ENCODE measurements around the gene CPNE5.
"Not testable (repeated sequence)": the region's sequence is repeated elsewhere in the genome, so short reads cannot be mapped to it uniquely, and the experiment has no call there.

CPNE5 gene

GRCh38 chr6:36818756-36819155 lies 20.5 kb downstream of the CPNE5 start:
- no peak overlapping the region for H3K4me3 ChIP-seq (ENCODE audit: low read length)
- no peak overlapping the region for H3K9ac ChIP-seq (ENCODE audit: low read depth, low read length)
- peaks cover 6% of the 10 kb centered on the region for H3K27me3 ChIP-seq (ENCODE audit: insufficient read depth, low read length)
- no peaks in the 10 kb centered on the region for H3K9me3 ChIP-seq (ENCODE audit: insufficient read depth, low read depth, low read length)
- H3K27ac ChIP-seq (ENCODE audit: low read length) = no peak overlapping the region
- H3K36me3 ChIP-seq (ENCODE audit: insufficient read depth, low read depth, low read length) = no peaks in the 10 kb centered on the region
- H3K4me1 ChIP-seq (ENCODE audit: insufficient read depth, low read length) = peaks cover 5% of the 10 kb centered on the region; the same call in 1 of the 2 replicates

- H3K27ac ChIP-seq (ENCODE audit: low read length) = no peak overlapping the region
- no peak overlapping the region for H3K9ac ChIP-seq (ENCODE audit: low read depth, low read length)
- H3K4me1 ChIP-seq (ENCODE audit: insufficient read depth, low read length) = peaks cover 5% of the 10 kb centered on the region; the same call in 1 of the 2 replicates
- peaks cover 6% of the 10 kb centered on the region for H3K27me3 ChIP-seq (ENCODE audit: insufficient read depth, low read length)
- H3K4me3 ChIP-seq (ENCODE audit: low read length) = no peak overlapping the region
- no peaks in the 10 kb centered on the region for H3K9me3 ChIP-seq (ENCODE audit: insufficient read depth, low read depth, low read length)
- H3K36me3 ChIP-seq (ENCODE audit: insufficient read depth, low read depth, low read length) = no peaks in the 10 kb centered on the region
These were observed 21.4 kb downstream of the CPNE5 start for GRCh38 chr6:36817847-36818246.

GRCh38 chr6:36817176-36817817 lies 21.9 kb downstream of the CPNE5 start:
- peaks cover 5% of the 10 kb centered on the region; the same call in 1 of the 2 replicates for H3K4me1 ChIP-seq (ENCODE audit: insufficient read depth, low read length)
- no peak overlapping the region for H3K27ac ChIP-seq (ENCODE audit: low read length)
- H3K36me3 ChIP-seq (ENCODE audit: insufficient read depth, low read depth, low read length) = no peaks in the 10 kb centered on the region
- H3K4me3 ChIP-seq (ENCODE audit: low read length) = no peak overlapping the region
- H3K9me3 ChIP-seq (ENCODE audit: insufficient read depth, low read depth, low read length) = no peaks in the 10 kb centered on the region
- H3K9ac ChIP-seq (ENCODE audit: low read depth, low read length) = no peak overlapping the region
- peaks cover 6% of the 10 kb centered on the region for H3K27me3 ChIP-seq (ENCODE audit: insufficient read depth, low read length)

- Histone ChIP-seq H3K9ac (ENCODE audit: low read depth, low read length) (no peak overlapping the region), H3K4me3 (ENCODE audit: low read length) (no peak overlapping the region), H3K27me3 (ENCODE audit: insufficient read depth, low read length) (no peaks in the 10 kb centered on the region; the same call in 1 of the 2 replicates), H3K27ac (ENCODE audit: low read length) (no peak overlapping the region), H3K4me1 (ENCODE audit: insufficient read depth, low read length) (peaks cover 5% of the 10 kb centered on the region; the same call in 1 of the 2 replicates), H3K9me3 (ENCODE audit: insufficient read depth, low read depth, low read length) (no peaks in the 10 kb centered on the region), H3K36me3 (ENCODE audit: insufficient read depth, low read depth, low read length) (no peaks in the 10 kb centered on the region)
These were observed 23.1 kb downstream of the CPNE5 start for GRCh38 chr6:36815962-36816735.

- peaks cover 5% of the 10 kb centered on the region; the same call in 1 of the 2 replicates for H3K4me1 ChIP-seq (ENCODE audit: insufficient read depth, low read length)
These were observed 25.0 kb downstream of the CPNE5 start for GRCh38 chr6:36814249-36814648.

GRCh38 chr6:36813526-36813925 lies 25.7 kb downstream of the CPNE5 start:
- H3K27me3 ChIP-seq (ENCODE audit: insufficient read depth, low read length) = peaks cover 6% of the 10 kb centered on the region; the same call in 1 of the 2 replicates
- H3K9ac ChIP-seq (ENCODE audit: low read depth, low read length) = no peak overlapping the region
- H3K27ac ChIP-seq (ENCODE audit: low read length) = no peak overlapping the region
- H3K36me3 ChIP-seq (ENCODE audit: insufficient read depth, low read depth, low read length) = no peaks in the 10 kb centered on the region
- H3K9me3 ChIP-seq (ENCODE audit: insufficient read depth, low read depth, low read length) = no peaks in the 10 kb centered on the region
- peaks cover 5% of the 10 kb centered on the region; the same call in 1 of the 2 replicates for H3K4me1 ChIP-seq (ENCODE audit: insufficient read depth, low read length)
- H3K4me3 ChIP-seq (ENCODE audit: low read length) = no peak overlapping the region

More at GRCh38 chr6:36814249-36814648, 25.0 kb downstream of the CPNE5 start:
- H3K9ac ChIP-seq (ENCODE audit: low read depth, low read length) = no peak overlapping the region
- no peaks in the 10 kb centered on the region for H3K36me3 ChIP-seq (ENCODE audit: insufficient read depth, low read depth, low read length)
- no peak overlapping the region for H3K4me3 ChIP-seq (ENCODE audit: low read length)
- H3K27ac ChIP-seq (ENCODE audit: low read length) = no peak overlapping the region
- H3K27me3 ChIP-seq (ENCODE audit: insufficient read depth, low read length) = no peaks in the 10 kb centered on the region; the same call in 1 of the 2 replicates
- no peaks in the 10 kb centered on the region for H3K9me3 ChIP-seq (ENCODE audit: insufficient read depth, low read depth, low read length)

- not testable (repeated sequence) for H3K9ac ChIP-seq (ENCODE audit: low read depth, low read length); H3K4me1 ChIP-seq (ENCODE audit: insufficient read depth, low read length); H3K27ac ChIP-seq (ENCODE audit: low read length); H3K36me3 ChIP-seq (ENCODE audit: insufficient read depth, low read depth, low read length); H3K4me3 ChIP-seq (ENCODE audit: low read length); H3K27me3 ChIP-seq (ENCODE audit: insufficient read depth, low read length); H3K9me3 ChIP-seq (ENCODE audit: insufficient read depth, low read depth, low read length)
These were observed 26.2 kb downstream of the CPNE5 start for GRCh38 chr6:36813047-36813446.

- no peak overlapping the region for H3K4me3 ChIP-seq (ENCODE audit: low read length)
- no peak overlapping the region for H3K9ac ChIP-seq (ENCODE audit: low read depth, low read length)
These were observed 29.1 kb downstream of the CPNE5 start for GRCh38 chr6:36809941-36810803.

GRCh38 chr6:36809156-36809555 lies 30.1 kb downstream of the CPNE5 start:
- H3K36me3 ChIP-seq (ENCODE audit: insufficient read depth, low read depth, low read length) = no peaks in the 10 kb centered on the region

More at GRCh38 chr6:36809941-36810803, 29.1 kb downstream of the CPNE5 start:
- no peaks in the 10 kb centered on the region for H3K36me3 ChIP-seq (ENCODE audit: insufficient read depth, low read depth, low read length)
- H3K27ac ChIP-seq (ENCODE audit: low read length) = no peak overlapping the region
- H3K9me3 ChIP-seq (ENCODE audit: insufficient read depth, low read depth, low read length) = no peaks in the 10 kb centered on the region
- H3K27me3 ChIP-seq (ENCODE audit: insufficient read depth, low read length) = peaks cover 21% of the 10 kb centered on the region; the same call in 1 of the 2 replicates
- H3K4me1 ChIP-seq (ENCODE audit: insufficient read depth, low read length) = peaks cover 2% of the 10 kb centered on the region; the same call in 1 of the 2 replicates

GRCh38 chr6:36808634-36809033 lies 30.6 kb downstream of the CPNE5 start:
- no peak overlapping the region for H3K9ac ChIP-seq (ENCODE audit: low read depth, low read length)
- H3K27ac ChIP-seq (ENCODE audit: low read length) = no peak overlapping the region
- peaks cover 11% of the 10 kb centered on the region; the same call in 1 of the 2 replicates for H3K4me1 ChIP-seq (ENCODE audit: insufficient read depth, low read length)
- peaks cover 21% of the 10 kb centered on the region; the same call in 1 of the 2 replicates for H3K27me3 ChIP-seq (ENCODE audit: insufficient read depth, low read length)
- no peak overlapping the region for H3K4me3 ChIP-seq (ENCODE audit: low read length)
- no peaks in the 10 kb centered on the region for H3K36me3 ChIP-seq (ENCODE audit: insufficient read depth, low read depth, low read length)
- no peaks in the 10 kb centered on the region for H3K9me3 ChIP-seq (ENCODE audit: insufficient read depth, low read depth, low read length)

More at GRCh38 chr6:36809156-36809555, 30.1 kb downstream of the CPNE5 start:
- peaks cover 21% of the 10 kb centered on the region; the same call in 1 of the 2 replicates for H3K27me3 ChIP-seq (ENCODE audit: insufficient read depth, low read length)
- H3K9me3 ChIP-seq (ENCODE audit: insufficient read depth, low read depth, low read length) = no peaks in the 10 kb centered on the region
- H3K4me1 ChIP-seq (ENCODE audit: insufficient read depth, low read length) = peaks cover 11% of the 10 kb centered on the region; the same call in 1 of the 2 replicates
- H3K9ac ChIP-seq (ENCODE audit: low read depth, low read length) = no peak overlapping the region
- H3K4me3 ChIP-seq (ENCODE audit: low read length) = no peak overlapping the region
- H3K27ac ChIP-seq (ENCODE audit: low read length) = no peak overlapping the region

- no peak overlapping the region for H3K9ac ChIP-seq (ENCODE audit: low read depth, low read length)
- H3K27me3 ChIP-seq (ENCODE audit: insufficient read depth, low read length) = peaks cover 21% of the 10 kb centered on the region; the same call in 1 of the 2 replicates
- H3K4me3 ChIP-seq (ENCODE audit: low read length) = no peak overlapping the region
- no peaks in the 10 kb centered on the region for H3K9me3 ChIP-seq (ENCODE audit: insufficient read depth, low read depth, low read length)
- peaks cover 11% of the 10 kb centered on the region; the same call in 1 of the 2 replicates for H3K4me1 ChIP-seq (ENCODE audit: insufficient read depth, low read length)
- H3K27ac ChIP-seq (ENCODE audit: low read length) = no peak overlapping the region
- no peaks in the 10 kb centered on the region for H3K36me3 ChIP-seq (ENCODE audit: insufficient read depth, low read depth, low read length)
These were observed 31.5 kb downstream of the CPNE5 start for GRCh38 chr6:36807750-36808149.
